ENCODE measurements around the gene MIER2.
"Not testable (repeated sequence)": the region's sequence is repeated elsewhere in the genome, so short reads cannot be mapped to it uniquely, and the experiment has no call there.

The MIER2 gene

DNA sequence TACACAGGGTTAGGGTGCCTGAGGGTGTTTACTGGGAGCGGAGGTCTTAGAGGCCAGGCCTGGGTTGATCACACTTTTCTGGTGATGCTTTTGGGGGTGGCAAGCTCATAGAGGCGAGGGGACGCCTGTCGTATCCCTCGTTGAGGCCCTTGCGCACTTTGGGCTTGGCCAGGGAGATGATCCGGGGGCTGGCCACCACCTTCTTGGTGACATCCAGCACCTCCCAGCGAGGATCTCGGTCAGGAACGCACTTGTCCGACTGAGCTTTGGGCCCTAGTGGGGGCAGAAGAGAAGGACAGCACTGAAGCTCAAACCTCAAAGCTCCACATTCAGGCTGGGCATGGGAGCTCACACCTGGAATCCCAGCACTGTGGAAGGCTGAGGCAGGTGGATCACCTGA lies 17.6 kb upstream of the MIER2 start:
- TF ChIP-seq CTCF (IDR thresholded peaks at IDR 0.05; ENCODE audit: extremely low read depth, missing control alignments) = no peak
- DNase-seq (ENCODE audit: low spot score) = no peak

GRCh38 chr19:359653-359925 lies 15.0 kb upstream of the MIER2 start:
- no peak for DNase-seq (ENCODE audit: low spot score)
- no peak for TF ChIP-seq CTCF (IDR thresholded peaks at IDR 0.05; ENCODE audit: extremely low read depth, missing control alignments)

GRCh38 chr19:355536-355935 lies 10.9 kb upstream of the MIER2 start:
- not testable (repeated sequence) for DNase-seq (ENCODE audit: low spot score)

DNA sequence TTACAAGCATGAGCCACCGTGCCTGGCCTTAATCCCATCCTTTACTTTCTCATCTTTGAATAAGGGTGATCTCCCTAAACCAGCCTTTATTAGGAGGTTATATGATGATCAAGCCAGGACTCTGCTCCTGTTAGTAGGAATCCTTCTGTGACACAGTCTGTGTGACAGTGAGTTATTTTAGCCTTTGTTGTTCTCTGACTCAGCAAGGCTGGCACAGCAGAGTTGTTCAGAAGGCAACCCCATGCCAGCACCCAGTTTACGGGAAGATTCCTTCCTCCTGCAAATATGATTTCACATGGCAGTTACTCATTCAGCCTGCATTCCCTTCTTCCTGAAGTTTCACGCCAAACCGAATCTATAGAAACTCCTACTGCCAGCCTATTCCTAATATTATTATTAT lies 10.5 kb upstream of the MIER2 start:
- TF ChIP-seq CTCF (IDR thresholded peaks at IDR 0.05; ENCODE audit: extremely low read depth, missing control alignments) = no peak
- no peak for DNase-seq (ENCODE audit: low spot score)

DNA sequence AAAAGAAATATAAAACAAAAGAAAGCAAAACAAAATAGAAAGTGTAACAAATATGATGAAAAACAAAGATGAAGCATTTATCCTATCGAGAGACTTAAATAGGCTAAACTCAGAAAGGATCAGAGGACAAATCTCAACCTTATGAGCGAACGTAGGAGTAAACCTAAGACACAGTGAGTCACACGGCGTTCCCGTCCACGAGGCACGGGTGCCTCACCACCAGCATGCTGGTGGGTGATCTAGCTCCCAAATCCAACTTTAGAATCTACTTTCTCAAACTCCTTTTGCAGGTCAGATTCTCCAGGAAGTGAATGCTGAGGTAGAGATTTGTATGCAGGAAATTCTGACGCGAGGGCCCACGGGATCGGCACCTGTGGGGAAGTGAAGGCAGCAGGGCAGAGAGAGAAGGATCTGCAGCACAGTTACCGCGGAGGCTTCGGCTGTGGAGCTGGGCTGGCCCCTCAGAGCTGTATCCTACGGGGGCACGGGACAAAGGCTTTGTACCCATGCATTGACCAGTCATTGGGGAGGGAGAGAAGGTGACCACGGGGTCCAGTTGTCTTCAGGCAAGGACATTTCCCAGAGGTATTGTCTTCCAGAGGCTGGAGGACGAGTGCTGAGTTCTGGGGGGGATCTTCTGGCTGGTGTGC lies 7.5 kb upstream of the MIER2 start:
- no peak for TF ChIP-seq CTCF (IDR thresholded peaks at IDR 0.05; ENCODE audit: extremely low read depth, missing control alignments)
- no peak for DNase-seq (ENCODE audit: low spot score)

DNA sequence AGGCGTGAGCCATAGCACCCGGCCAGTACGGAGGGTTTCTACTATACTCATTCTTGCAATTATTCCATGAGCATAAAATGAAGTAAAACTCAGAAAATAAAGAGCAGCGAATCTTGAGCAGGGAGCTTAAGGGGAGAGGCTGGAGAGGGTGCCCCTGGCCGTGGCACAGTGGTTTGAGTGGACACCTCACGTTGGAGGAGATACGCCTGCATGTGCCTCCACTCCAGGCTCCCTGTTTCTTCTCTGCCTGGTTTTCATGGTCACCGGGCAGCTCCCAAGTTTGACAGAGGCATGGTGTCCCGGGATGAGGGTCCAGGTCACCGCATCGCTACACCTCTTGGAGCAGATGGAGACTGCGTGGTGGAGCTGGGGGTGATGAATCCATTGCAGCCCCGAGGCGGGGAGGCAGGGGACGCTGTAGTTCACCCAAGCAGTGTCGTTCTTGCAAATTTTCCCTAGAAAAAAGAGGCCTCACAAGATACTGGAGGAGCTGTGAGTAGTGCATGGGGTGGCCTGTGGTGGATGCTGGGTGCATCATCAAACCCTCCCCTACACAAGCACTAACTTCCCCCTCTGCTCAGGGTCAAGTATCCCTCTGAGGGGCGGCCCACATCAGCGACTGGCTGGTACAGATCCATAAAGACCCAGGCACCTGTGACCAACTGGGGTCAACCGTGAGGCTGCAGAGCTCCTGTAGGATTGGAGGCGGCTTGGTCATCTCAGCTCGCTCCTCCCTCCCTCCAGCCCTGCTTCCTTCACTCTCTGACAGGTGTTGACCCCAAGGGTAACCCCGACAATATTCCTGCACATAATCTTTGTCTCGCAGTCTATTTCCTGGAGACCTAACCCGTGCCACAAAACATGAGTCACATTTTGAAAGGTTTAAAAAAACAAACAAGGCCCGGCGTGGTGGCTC lies 3.6 kb upstream of the MIER2 start:
- TF ChIP-seq CTCF (IDR thresholded peaks at IDR 0.05; ENCODE audit: extremely low read depth, missing control alignments) = no peak
- DNase-seq (ENCODE audit: low spot score) = no peak

- no peak for TF ChIP-seq CTCF (IDR thresholded peaks at IDR 0.05; ENCODE audit: extremely low read depth, missing control alignments)
- no peak for DNase-seq (ENCODE audit: low spot score)
Observed at GRCh38 chr19:345320-345879, 804 bp upstream of the MIER2 start.

Measured in GM20000 (cell line).